ENCODE measurements around the gene TXNRD1.

TXNRD1 gene

GRCh38 chr12:104354167-104354867, 138.7 kb downstream of the TXNRD1 start:
- no peak for TF ChIP-seq PATZ1 (CRISPR knock-in tag; IDR thresholded peaks at IDR 0.05; ENCODE audit: borderline replicate concordance)
- TF ChIP-seq CSRNP3 (CRISPR knock-in tag; IDR thresholded peaks at IDR 0.05): no peak
- no peak for TF ChIP-seq RARB (CRISPR knock-in tag; IDR thresholded peaks at IDR 0.05)
- no peak for TF ChIP-seq CREB5 (CRISPR knock-in tag; IDR thresholded peaks at IDR 0.05; ENCODE audit: low read depth)
- no peak for TF ChIP-seq POU6F1 (CRISPR knock-in tag; IDR thresholded peaks at IDR 0.05; ENCODE audit: borderline replicate concordance, low read depth)
- no peak for TF ChIP-seq CSDC2 (CRISPR knock-in tag; IDR thresholded peaks at IDR 0.05)
- no peak for TF ChIP-seq OSR1 (CRISPR knock-in tag; IDR thresholded peaks at IDR 0.05)
- no peak for TF ChIP-seq ZNF565 (CRISPR knock-in tag; conservative IDR thresholded peaks at IDR 0.05; ENCODE audit: low read depth)
- no peak for TF ChIP-seq ZNF8 (CRISPR knock-in tag; IDR thresholded peaks at IDR 0.05)
- no peak for TF ChIP-seq ARNTL (CRISPR knock-in tag; IDR thresholded peaks at IDR 0.05; ENCODE audit: borderline replicate concordance, low read depth)
- no peak for ATAC-seq

GRCh38 chr12:104354868-104355570, 139.4 kb downstream of the TXNRD1 start:
- no peak for TF ChIP-seq ISL1 (CRISPR knock-in tag; IDR thresholded peaks at IDR 0.05)
- no peak for TF ChIP-seq TSHZ2 (CRISPR knock-in tag; IDR thresholded peaks at IDR 0.05)
- no peak for TF ChIP-seq GLIS3 (CRISPR knock-in tag; IDR thresholded peaks at IDR 0.05)
- no peak for TF ChIP-seq TOX (CRISPR knock-in tag; IDR thresholded peaks at IDR 0.05; ENCODE audit: borderline replicate concordance)
- TF ChIP-seq ARNTL (CRISPR knock-in tag; IDR thresholded peaks at IDR 0.05; ENCODE audit: borderline replicate concordance, low read depth): no peak
- TF ChIP-seq TCF4 (CRISPR knock-in tag; IDR thresholded peaks at IDR 0.05; ENCODE audit: borderline replicate concordance): no peak
- TF ChIP-seq CSDC2 (CRISPR knock-in tag; IDR thresholded peaks at IDR 0.05): no peak
- TF ChIP-seq SNAI2 (CRISPR knock-in tag; IDR thresholded peaks at IDR 0.05): no peak
- ATAC-seq: no peak

- ATAC-seq: peak; percentile 7; the same call in 2 of the 3 replicates
- TF ChIP-seq ZNF8 (CRISPR knock-in tag; IDR thresholded peaks at IDR 0.05): no peak
- TF ChIP-seq ARNTL (CRISPR knock-in tag; IDR thresholded peaks at IDR 0.05; ENCODE audit: borderline replicate concordance, low read depth): no peak
- TF ChIP-seq BACH2 (CRISPR knock-in tag; IDR thresholded peaks at IDR 0.05; ENCODE audit: borderline replicate concordance): no peak
- no peak; the same call in 1 of the 2 replicates for TF ChIP-seq PATZ1 (CRISPR knock-in tag; IDR thresholded peaks at IDR 0.05; ENCODE audit: borderline replicate concordance)
- TF ChIP-seq POU6F1 (CRISPR knock-in tag; IDR thresholded peaks at IDR 0.05; ENCODE audit: borderline replicate concordance, low read depth): no peak
- TF ChIP-seq ZNF70 (CRISPR knock-in tag; IDR thresholded peaks at IDR 0.05): no peak
- TF ChIP-seq TOX (CRISPR knock-in tag; IDR thresholded peaks at IDR 0.05; ENCODE audit: borderline replicate concordance): no peak
- no peak for TF ChIP-seq ZFP3 (CRISPR knock-in tag; IDR thresholded peaks at IDR 0.05)
- no peak for TF ChIP-seq PPARA (CRISPR knock-in tag; IDR thresholded peaks at IDR 0.05; ENCODE audit: borderline replicate concordance)
- no peak for TF ChIP-seq CSRNP3 (CRISPR knock-in tag; IDR thresholded peaks at IDR 0.05)
- no peak for TF ChIP-seq ZNF565 (CRISPR knock-in tag; conservative IDR thresholded peaks at IDR 0.05; ENCODE audit: low read depth)
- no peak for TF ChIP-seq CSDC2 (CRISPR knock-in tag; IDR thresholded peaks at IDR 0.05)
- TF ChIP-seq ESRRG (CRISPR knock-in tag; IDR thresholded peaks at IDR 0.05): no peak
These were observed 140.1 kb downstream of the TXNRD1 start for GRCh38 chr12:104355630-104356029.

Measured in SK-N-SH treated with all-trans-retinoic acid at 6 μM for 48 hours (cell line).